COLO668 (cell line): Measurements from ENCODE around the gene GABBR2.

Source experiments
- DNase-seq: peaks from one replicate; lab custom pipeline; 2025; ENCODE audit not compliant: unreplicated experiment; lab: John Stamatoyannopoulos, UW

Gene GABBR2

DNA sequence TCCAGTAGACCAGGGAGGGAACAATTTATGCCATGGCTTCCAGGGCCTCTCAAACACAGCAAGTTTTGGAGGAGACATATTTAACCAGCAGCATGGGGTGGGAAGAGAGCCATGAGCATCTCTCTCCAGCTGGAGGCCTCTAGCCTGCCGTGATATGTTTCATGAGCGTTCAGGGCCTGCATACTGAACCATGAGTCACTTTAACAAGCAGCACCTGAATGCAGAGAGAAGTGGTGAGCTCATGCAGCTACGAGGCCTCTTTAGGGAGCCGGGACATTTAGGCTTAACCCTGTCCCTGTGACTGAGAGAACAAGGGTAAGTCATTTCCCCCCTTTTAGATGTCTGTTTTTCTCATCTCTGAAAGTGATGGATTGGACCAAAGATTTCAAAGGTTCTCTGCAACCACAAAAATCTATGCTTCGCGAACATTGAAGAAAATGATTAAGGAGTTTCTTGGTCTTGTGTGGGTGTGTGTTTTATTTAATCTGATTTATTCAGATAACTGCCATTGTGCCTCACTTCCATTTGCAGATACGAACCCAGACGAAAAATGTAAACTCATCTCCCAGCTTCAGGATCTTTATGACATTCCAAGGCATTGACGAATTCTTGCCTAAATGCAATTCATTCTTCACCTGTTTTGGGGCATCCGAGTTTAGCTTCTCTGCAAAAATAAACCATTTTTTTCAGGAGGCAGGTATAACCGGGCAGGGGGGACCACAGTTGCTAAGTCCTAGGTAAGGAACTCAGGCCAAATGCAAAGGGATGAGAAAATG lies 157.0 kb downstream of the GABBR2 start:
- no peak for DNase-seq

DNA sequence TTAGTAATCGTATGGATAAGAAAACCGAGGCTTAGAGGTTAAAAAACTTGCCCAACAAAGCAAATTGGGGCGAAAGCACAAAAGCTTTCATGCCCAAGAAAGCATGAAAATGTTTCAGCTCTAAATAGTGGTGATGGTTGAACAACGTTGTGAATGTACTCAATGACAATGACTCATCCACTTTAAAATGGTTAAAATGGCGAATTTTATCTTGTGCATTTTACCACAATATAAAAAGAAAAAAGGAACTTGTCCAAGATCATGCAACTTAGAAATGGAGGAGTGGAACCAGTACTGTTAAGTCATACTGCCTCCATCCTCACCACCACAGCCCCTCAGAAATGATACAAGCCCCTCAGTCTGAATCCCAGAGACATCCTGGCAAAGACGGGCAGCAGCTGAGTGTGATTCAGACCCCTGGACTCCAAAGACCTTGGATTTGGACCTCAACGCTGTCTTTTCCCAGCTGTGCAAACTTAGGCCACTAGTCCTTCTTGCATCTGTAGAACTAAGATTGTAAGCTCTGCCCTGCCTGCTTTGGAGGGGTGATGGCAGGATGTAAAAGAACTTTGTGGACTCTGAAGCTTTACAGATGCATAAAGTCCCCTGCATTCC lies 158.4 kb downstream of the GABBR2 start:
- DNase-seq = no peak

- no peak for DNase-seq
These were observed 159.3 kb downstream of the GABBR2 start for GRCh38 chr9:98549401-98549800.

DNA sequence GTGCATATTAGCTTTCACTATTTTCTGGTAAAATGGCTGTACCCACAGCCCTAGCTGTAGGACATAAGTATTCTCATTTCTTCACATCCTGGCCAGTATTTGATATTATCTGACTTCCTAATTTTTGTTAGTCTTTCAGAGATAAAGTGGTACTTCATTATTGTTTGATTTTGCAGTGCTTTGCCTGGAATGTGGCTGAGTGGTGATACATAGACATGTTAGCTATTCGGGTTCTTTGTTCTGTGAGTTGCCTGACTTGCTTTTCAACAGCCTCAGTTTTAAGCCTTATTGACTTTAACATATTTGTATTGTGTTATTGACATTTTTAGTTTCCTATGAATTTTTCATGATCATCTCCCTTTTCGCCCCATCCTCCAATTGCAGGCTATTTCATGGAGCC lies 161.1 kb downstream of the GABBR2 start:
- no peak for DNase-seq

- no peak for DNase-seq
These were observed 163.7 kb downstream of the GABBR2 start for GRCh38 chr9:98545021-98545420.

GRCh38 chr9:98541684-98542230 lies 167.0 kb downstream of the GABBR2 start:
- no peak for DNase-seq

DNA sequence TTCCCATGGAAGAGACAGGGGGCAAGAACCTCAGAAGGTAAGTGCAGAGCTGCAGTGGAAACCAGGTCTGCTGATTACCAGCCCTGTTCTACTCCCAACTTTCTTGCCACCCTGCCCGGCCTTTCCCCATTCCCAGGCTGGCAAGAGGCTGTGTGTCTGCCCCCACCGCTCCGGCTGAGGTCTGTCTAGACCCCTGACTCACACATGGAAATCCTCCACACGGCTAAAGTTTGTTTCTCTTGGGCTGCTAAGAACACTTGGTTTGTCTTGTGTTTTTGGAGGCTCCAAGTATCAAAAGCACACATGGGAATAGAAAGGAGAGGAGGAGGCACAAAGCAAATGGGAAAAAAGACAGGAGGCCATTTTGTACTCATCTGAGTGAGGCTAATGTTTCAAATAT lies 168.3 kb downstream of the GABBR2 start:
- DNase-seq = no peak

- no peak for DNase-seq
These were observed 168.8 kb downstream of the GABBR2 start for GRCh38 chr9:98539954-98540353.

GRCh38 chr9:98538626-98539031 lies 170.1 kb downstream of the GABBR2 start:
- peak; percentile 22 for DNase-seq

DNA sequence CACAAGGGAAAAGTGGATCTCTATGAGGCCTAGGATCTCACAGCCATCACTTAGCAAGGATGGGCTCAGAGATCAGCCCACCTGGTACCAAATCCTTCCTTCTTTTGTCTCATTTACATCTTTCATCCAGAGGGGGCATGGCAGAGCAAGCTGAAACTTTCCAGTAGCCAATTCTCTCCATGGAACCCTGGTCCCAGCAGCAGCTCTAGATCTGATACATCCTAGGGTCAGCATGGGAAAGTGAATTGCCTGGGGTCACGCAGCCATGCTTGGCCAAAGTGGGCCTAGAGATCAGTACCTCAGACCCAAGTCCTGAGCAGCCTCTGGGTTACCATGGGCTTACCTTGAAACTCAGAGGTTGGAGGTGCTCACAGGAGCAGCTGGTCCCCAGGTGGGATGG lies 170.5 kb downstream of the GABBR2 start:
- no peak for DNase-seq

DNA sequence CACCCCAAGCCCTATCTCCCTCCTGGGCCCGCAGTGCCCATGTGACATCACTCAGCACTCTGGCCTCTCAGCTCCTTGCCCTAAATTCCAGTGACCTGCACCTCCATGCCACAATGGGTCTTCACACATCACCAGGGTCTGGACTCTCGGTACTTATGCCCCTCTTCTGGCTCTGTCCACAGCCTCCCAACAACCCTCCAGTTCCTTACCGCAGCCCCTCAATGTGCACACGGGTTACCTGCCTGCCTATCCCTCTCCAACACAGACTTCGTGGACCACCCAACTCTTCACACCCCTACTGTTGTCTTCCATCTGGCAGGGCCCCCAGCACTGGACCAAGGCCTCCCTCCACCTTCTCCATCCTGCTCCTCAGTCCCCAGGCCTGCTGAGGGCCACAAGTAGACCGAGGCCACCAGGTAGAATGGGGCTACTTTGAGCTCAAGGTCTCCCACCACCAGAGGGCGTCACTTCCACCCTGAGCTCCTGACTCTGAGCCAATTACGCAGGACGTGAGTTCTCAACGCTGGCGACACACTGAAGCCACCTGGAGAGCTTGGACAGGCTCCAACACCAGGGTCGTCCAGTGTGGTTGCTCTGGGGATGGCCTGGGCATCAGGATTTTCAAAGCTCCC lies 172.1 kb downstream of the GABBR2 start:
- peak; percentile 62 for DNase-seq

DNA sequence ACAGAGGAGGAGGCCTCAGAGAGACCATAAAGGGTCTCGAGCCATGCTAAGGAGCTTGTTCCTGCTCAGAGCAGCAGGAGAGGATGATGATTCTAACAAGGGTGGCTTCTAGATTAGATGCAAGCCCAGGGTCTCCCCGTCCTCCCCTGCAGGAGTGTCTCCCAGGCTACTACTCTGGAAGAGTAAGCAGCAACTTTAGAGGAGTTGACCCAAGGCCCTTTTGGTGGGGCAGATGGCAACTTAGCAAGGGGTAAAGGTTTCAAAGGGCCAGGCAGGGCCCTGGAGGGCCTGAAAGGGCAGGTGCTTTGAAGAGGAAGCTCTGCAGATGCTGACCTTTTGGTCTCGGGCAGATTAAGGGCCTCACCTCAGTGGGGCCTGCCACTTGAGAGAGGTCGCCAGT lies 174.9 kb downstream of the GABBR2 start:
- no peak for DNase-seq

DNA sequence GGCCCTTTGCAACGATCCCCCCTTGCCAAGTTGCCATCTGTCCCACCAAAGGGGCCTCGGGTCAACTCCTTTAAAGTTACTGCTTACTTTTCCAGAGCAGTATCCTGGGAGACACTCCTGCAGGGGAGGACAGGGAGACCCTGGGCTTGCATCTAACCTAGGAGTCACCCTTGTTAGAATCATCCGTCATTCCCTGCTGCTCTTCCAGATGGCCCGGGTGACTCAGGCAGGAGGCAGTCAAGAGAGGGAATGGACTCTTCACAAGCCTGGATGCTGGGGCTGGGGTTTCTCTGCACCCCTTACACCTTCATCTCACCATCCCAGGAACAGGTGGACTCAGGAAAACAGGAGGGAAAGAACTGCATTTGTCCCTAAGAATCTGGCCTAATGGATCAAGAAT lies 175.6 kb downstream of the GABBR2 start:
- no peak for DNase-seq

DNA sequence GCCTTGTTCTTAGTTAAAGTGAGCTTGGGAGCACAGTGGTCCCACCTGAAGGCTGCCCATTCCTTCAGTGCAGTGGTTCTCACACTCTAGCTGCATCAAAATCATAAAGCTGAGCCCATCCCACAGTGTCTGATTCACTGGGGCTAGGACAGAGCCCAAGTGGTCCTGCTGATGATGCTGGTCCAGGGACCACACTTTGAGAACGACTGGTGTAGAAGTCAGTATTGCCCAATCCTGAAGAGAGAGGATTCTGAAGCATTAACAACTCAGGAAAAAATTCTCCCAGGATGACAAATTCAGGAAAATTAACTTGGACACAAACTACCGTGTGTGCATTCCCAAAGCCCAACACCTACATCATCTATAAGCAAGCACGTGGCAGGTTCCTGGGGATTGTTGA lies 176.2 kb downstream of the GABBR2 start:
- DNase-seq = no peak

- no peak for DNase-seq
These were observed 176.6 kb downstream of the GABBR2 start for GRCh38 chr9:98532147-98532546.

DNA sequence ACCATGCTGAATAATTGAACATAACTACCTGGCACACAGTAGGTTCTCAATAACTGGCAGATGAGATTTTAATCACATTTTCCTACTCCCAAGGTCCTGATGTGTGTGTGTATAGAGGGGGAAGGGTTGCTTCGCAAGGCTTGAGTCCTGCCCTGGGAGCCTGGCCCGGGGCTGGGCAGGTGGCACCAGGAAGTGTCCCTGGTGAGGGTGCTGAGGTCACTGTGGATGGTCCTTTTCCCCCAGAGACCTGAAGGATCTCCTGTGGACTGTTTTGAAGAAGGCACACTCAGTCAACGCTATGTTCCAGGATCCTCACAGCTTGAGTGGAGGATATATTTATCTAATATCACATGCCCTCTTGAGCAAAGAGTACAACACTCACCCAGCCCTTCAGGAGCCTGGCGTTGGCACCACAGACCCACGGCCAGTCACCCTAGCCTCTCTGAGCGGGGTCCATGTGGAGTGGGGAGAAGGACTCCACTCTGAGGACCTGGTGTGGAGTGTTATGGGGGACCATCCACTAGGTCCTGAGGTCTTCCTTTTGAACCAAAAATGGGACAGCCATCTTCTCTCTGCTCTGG lies 177.8 kb downstream of the GABBR2 start:
- no peak for DNase-seq

- DNase-seq = no peak
These were observed 178.5 kb downstream of the GABBR2 start for GRCh38 chr9:98530275-98530674.

GRCh38 chr9:98529841-98530240 lies 178.9 kb downstream of the GABBR2 start:
- no peak for DNase-seq

GRCh38 chr9:98523231-98523901 lies 185.4 kb downstream of the GABBR2 start:
- DNase-seq = no peak

- no peak for DNase-seq
These were observed 186.2 kb downstream of the GABBR2 start for GRCh38 chr9:98522487-98522886.

- DNase-seq = no peak
These were observed 187.6 kb downstream of the GABBR2 start for GRCh38 chr9:98521141-98521540.
